ENCODE measurements around the gene NKAPL.

NKAPL gene

GRCh38 chr6:28245206-28245941 is 13.7 kb upstream of the NKAPL start:
- DNase-seq (ENCODE audit: low read depth, low spot score), result no peak

- no peak for DNase-seq (ENCODE audit: low read depth, low spot score)
Measured at GRCh38 chr6:28248916-28249315, 10.2 kb upstream of the NKAPL start.

- no peak for DNase-seq (ENCODE audit: low read depth, low spot score)
Measured at GRCh38 chr6:28250747-28251146, 8.3 kb upstream of the NKAPL start.

- DNase-seq (ENCODE audit: low read depth, low spot score), result no peak
Measured at GRCh38 chr6:28251661-28252008, 7.5 kb upstream of the NKAPL start.

GRCh38 chr6:28252009-28252975 is 6.8 kb upstream of the NKAPL start, which contains the start of gene ZKSCAN4:
Gene ZKSCAN4, minus strand, starts transcription at chr6:28252269. Its CDS starts 289 bp downstream, at chr6:28251980.
- peak; percentile 91 for DNase-seq (ENCODE audit: low read depth, low spot score)

GRCh38 chr6:28254121-28254519 is 5.0 kb upstream of the NKAPL start:
- no peak for DNase-seq (ENCODE audit: low read depth, low spot score)

GRCh38 chr6:28257042-28257441 is 2.1 kb upstream of the NKAPL start:
- no peak for DNase-seq (ENCODE audit: low read depth, low spot score)

- no peak for DNase-seq (ENCODE audit: low read depth, low spot score)
Measured at GRCh38 chr6:28263922-28264321, 4.8 kb downstream of the NKAPL start.

- DNase-seq (ENCODE audit: low read depth, low spot score), result no peak
Measured at GRCh38 chr6:28264834-28265401, 5.8 kb downstream of the NKAPL start.

- DNase-seq (ENCODE audit: low read depth, low spot score), result no peak
Measured at GRCh38 chr6:28266563-28266961, 7.5 kb downstream of the NKAPL start.

- peak; percentile 93 for DNase-seq (ENCODE audit: low read depth, low spot score)
Measured at GRCh38 chr6:28266962-28267694, 8.0 kb downstream of the NKAPL start, which contains the start of gene ZSCAN26. Gene ZSCAN26, plus strand, starts transcription at chr6:28267143. Its CDS starts 4,777 bp downstream, at chr6:28271920.

- no peak for DNase-seq (ENCODE audit: low read depth, low spot score)
Measured at GRCh38 chr6:28267695-28268059, 8.6 kb downstream of the NKAPL start.

- DNase-seq (ENCODE audit: low read depth, low spot score), result no peak
Measured at GRCh38 chr6:28269492-28269891, 10.4 kb downstream of the NKAPL start.

GRCh38 chr6:28274888-28275287 is 15.8 kb downstream of the NKAPL start:
- no peak for DNase-seq (ENCODE audit: low read depth, low spot score)

- DNase-seq (ENCODE audit: low read depth, low spot score), result no peak
Measured at GRCh38 chr6:28277746-28278145, 18.6 kb downstream of the NKAPL start.

GRCh38 chr6:28280595-28281287 is 21.6 kb downstream of the NKAPL start:
- DNase-seq (ENCODE audit: low read depth, low spot score), result no peak

- peak; percentile 92 for DNase-seq (ENCODE audit: low read depth, low spot score)
Measured at GRCh38 chr6:28281288-28282064, 22.4 kb downstream of the NKAPL start, which contains the start of gene PGBD1. Gene PGBD1, plus strand, starts transcription at chr6:28281572. Its CDS starts 2,242 bp downstream, at chr6:28283814.

- DNase-seq (ENCODE audit: low read depth, low spot score), result no peak
Measured at GRCh38 chr6:28282926-28283325, 23.8 kb downstream of the NKAPL start.

- no peak for DNase-seq (ENCODE audit: low read depth, low spot score)
Measured at GRCh38 chr6:28291573-28291972, 32.5 kb downstream of the NKAPL start.

- DNase-seq (ENCODE audit: low read depth, low spot score), result no peak
Measured at GRCh38 chr6:28295326-28295725, 36.2 kb downstream of the NKAPL start.
